K562 (cell line): ENCODE results near the gene DNAJB2. TPM values are rescaled to one million over a fixed set of nuclear protein-coding genes. Genes with fewer than 3 reads are reported as not detected.

Source experiments
- ATAC-seq: fragments of 200-7000 bp; cut with Tn5 transposase; 3 replicates; pipeline ENCODE4 v1.9.1; 2020; ENCODE audit warnings: moderate library complexity
- BruUV-seq: library from RNA; stranded (reverse); fragments of 400-500 nt; replicated peaks from 2 replicates; lab custom pipeline; 2021; lab: Mats Ljungman, UMichigan
- CTCF ChIA-PET: fragments of 300-600 bp; formaldehyde crosslinking; extraction: SDS; loops from one replicate; lab custom pipeline; 2021; ENCODE audit warnings: low intra/inter-chr PET ratio; lab: Yijun Ruan, JAX
- POLR2A ChIA-PET: fragments of 300-600, 350-650 bp; sonication (Branson Sonifier 250); formaldehyde crosslinking; extraction: SDS; loops from one replicate; lab custom pipeline; 2021; ENCODE audit warnings: antibody characterized with exemption, inconsistent platforms; lab: Yijun Ruan, JAX
- DNase-seq, 4 experiments: peaks; one replicate each; pipeline versions ENCODE4 v3.0.0 to v3.0.0-alpha.2; 2011 to 2018; ENCODE audit warnings: low spot score in 3 of 4, mixed read lengths in 3 of 4; ENCODE audit errors: extremely low read depth in 1 of 4
- FAIRE-seq: peaks from 2 replicates; lab custom pipeline; 2011; peaks lifted over from hg19 to GRCh38; lab: Jason Lieb, UNC
- H2AFZ ChIP-seq: 2 replicates; pipeline ENCODE4 v1.6.0; 2011; ENCODE audit warnings: low read depth, low read length, control low read depth, inconsistent platforms
- H3K27ac ChIP-seq: fragments of 200-600 bp; 3 replicates; pipeline ENCODE4 v1.8.0; 2011; ENCODE audit warnings: low read depth, mild to moderate bottlenecking, control low read depth, inconsistent platforms, low read length, moderate library complexity, mixed read lengths; ENCODE audit errors: extremely low read depth
- H3K27me3 ChIP-seq, 2 experiments: fragments of 300-600 bp in 1 of 2; 2 replicates in 1 of 2; 3 replicates in 1 of 2; pipeline versions ENCODE4 v1.6.0 to v1.8.0; 2011; ENCODE audit warnings: inconsistent platforms in 2 of 2, low read length in 2 of 2, mild to moderate bottlenecking in 1 of 2, mixed read lengths in 1 of 2, moderate library complexity in 1 of 2; ENCODE audit not compliant: control insufficient read depth in 2 of 2, insufficient read depth in 2 of 2
- H3K36me3 ChIP-seq: fragments of 300-600 bp; 3 replicates; pipeline ENCODE4 v1.8.0; 2011; ENCODE audit warnings: mild to moderate bottlenecking, low read length, inconsistent platforms; ENCODE audit not compliant: control insufficient read depth, insufficient read depth
- H3K4me1 ChIP-seq, 2 experiments: fragments of 200-600 bp in 1 of 2; replicated peaks in 1 of 2; 2 replicates in 1 of 2; 3 replicates in 1 of 2; pipeline versions ENCODE4 v1.5.1 to v1.8.0; 2011; ENCODE audit warnings: inconsistent platforms in 2 of 2, low read length in 2 of 2, mild to moderate bottlenecking in 1 of 2, mixed read lengths in 1 of 2, moderate library complexity in 1 of 2; ENCODE audit not compliant: control insufficient read depth in 2 of 2, insufficient read depth in 2 of 2
- H3K4me2 ChIP-seq: 2 replicates; pipeline ENCODE4 v1.6.1; 2011; ENCODE audit warnings: low read length, control low read depth, inconsistent platforms, mixed read lengths; ENCODE audit not compliant: insufficient read depth
- H3K4me3 ChIP-seq: fragments of 200-600 bp; sonication (generic), shearing (Covaris generic); 2 replicates; pipeline ENCODE4 v1.5.1; 2016; ENCODE audit warnings: control low read depth, inconsistent platforms
- H3K79me2 ChIP-seq: fragments of 200-600 bp; 3 replicates; pipeline ENCODE4 v1.8.0; 2011; ENCODE audit warnings: low read length, inconsistent platforms; ENCODE audit not compliant: control insufficient read depth, insufficient read depth
- H3K9ac ChIP-seq, 2 experiments: 2 replicates each; pipeline versions ENCODE4 v1.6.0 to v1.6.1; 2011; ENCODE audit warnings: low read depth in 2 of 2, low read length in 2 of 2, control low read depth in 1 of 2, inconsistent platforms in 1 of 2, mild to moderate bottlenecking in 1 of 2, mixed read lengths in 1 of 2; ENCODE audit not compliant: insufficient read depth in 1 of 2
- H3K9me1 ChIP-seq: one replicate; pipeline ENCODE4 v1.6.0; 2011; ENCODE audit warnings: inconsistent platforms, mild to moderate bottlenecking, low read length, moderate library complexity; ENCODE audit not compliant: control insufficient read depth, insufficient read depth
- H3K9me3 ChIP-seq: replicated peaks from 2 replicates; pipeline ENCODE4 v1.5.1; 2011; ENCODE audit warnings: low read depth, low read length, inconsistent platforms; ENCODE audit not compliant: control insufficient read depth, insufficient read depth
- H4K20me1 ChIP-seq: replicated peaks from 2 replicates; pipeline ENCODE4 v1.6.1; 2011; ENCODE audit warnings: low read length, inconsistent platforms, mixed read lengths; ENCODE audit not compliant: control insufficient read depth, insufficient read depth
- ARID1B ChIP-seq: fragments of 450-650 bp; IDR thresholded peaks from 2 replicates; pipeline ENCODE4 v1.6.1; 2016; ENCODE audit warnings: antibody characterized with exemption, mild to moderate bottlenecking, inconsistent platforms
- CSDE1 ChIP-seq, 2 experiments: fragments of 450-650 bp; IDR thresholded peaks; 2 replicates each; pipeline ENCODE4 v1.6.1; 2016; ENCODE audit warnings: mild to moderate bottlenecking in 1 of 2
- LARP7 ChIP-seq: fragments of 450-650 bp; IDR thresholded peaks from 2 replicates; pipeline ENCODE4 v1.6.1; 2016
- POLR2AphosphoS5 ChIP-seq: IDR thresholded peaks from 2 replicates; pipeline ENCODE4 v1.6.1; 2011; ENCODE audit warnings: mild to moderate bottlenecking, low read depth, low read length, moderate library complexity; ENCODE audit not compliant: control insufficient read depth, insufficient read depth
- SIN3B ChIP-seq: fragments of 450-650 bp; IDR thresholded peaks from 2 replicates; pipeline ENCODE4 v1.6.1; 2017; ENCODE audit warnings: low read depth, mild to moderate bottlenecking, moderate library complexity
- SLC30A9 ChIP-seq: fragments of 250-450 bp; sonication (Bioruptor Pico); IDR thresholded peaks from 2 replicates; pipeline ENCODE4 v1.8.0; 2022; ENCODE audit warnings: mild to moderate bottlenecking, moderate library complexity
- TEAD4 ChIP-seq, 2 experiments: sonication (generic) in 1 of 2; formaldehyde crosslinking in 1 of 2; IDR thresholded peaks; 2 replicates each; pipeline versions ENCODE4 v1.6.1 to v1.8.0; 2012 to 2022; ENCODE audit warnings: borderline replicate concordance in 1 of 2, inconsistent platforms in 1 of 2, low read length in 1 of 2, mild to moderate bottlenecking in 1 of 2, missing genetic modification reagents in 1 of 2
- ZFP1 ChIP-seq: fragments of 450-650 bp; formaldehyde crosslinking; IDR thresholded peaks from 2 replicates; pipeline ENCODE4 v1.4.0; 2020; ENCODE audit warnings: mild to moderate bottlenecking, mixed read lengths
- ZNF124 ChIP-seq: sonication (generic); formaldehyde crosslinking; IDR thresholded peaks from 2 replicates; pipeline ENCODE4 v1.8.1; 2022; ENCODE audit warnings: missing genetic modification reagents
- ZNF263 ChIP-seq: sonication (generic); formaldehyde crosslinking; IDR thresholded peaks from 2 replicates; pipeline ENCODE4 v1.8.0; 2022; ENCODE audit warnings: mild to moderate bottlenecking, missing genetic modification reagents, borderline replicate concordance
- ZNF311 ChIP-seq: fragments of 250-450 bp; sonication (Bioruptor Pico); IDR thresholded peaks from 2 replicates; pipeline ENCODE4 v1.4.0; 2020; ENCODE audit warnings: mild to moderate bottlenecking, moderate library complexity
- WGBS: fragments of 100-300 bp; shearing (Covaris generic); methylation state at CpG from one replicate; pipeline ENCODE4 v1.1.6; 2016; ENCODE audit warnings: low coverage, mixed read lengths; ENCODE audit not compliant: insufficient coverage; ENCODE audit errors: missing lambda C conversion rate; 5-methylcytosine and 5-hydroxymethylcytosine counted together
- in situ Hi-C: fragments of 300-500 bp; cut with MboI; formaldehyde crosslinking; loops from 4 replicates; pipeline ENCODE4 v1.15.0; 2018; ENCODE audit warnings: inconsistent platforms, mixed read lengths
- intact Hi-C: fragments of 100-400 bp; cut with micrococcal nuclease; formaldehyde crosslinking; loops from 2 replicates; pipeline ENCODE4 v1.14.2; 2022
- polyA plus RNA-seq, 8 experiments: library from polyadenylated mRNA; depleted of rRNA in 4 of 8; stranded (reverse) in 5 of 8; unstranded in 3 of 8; fragments of >200 nt; fragmentation: Nextera tagmentation in 2 of 8; fragmentation: Illumina TruSeq in 1 of 8; extraction: Ambion mirVana in 2 of 8; extraction: Trizol in 1 of 8; gene quantifications; 2 replicates each; pipeline versions ENCODE4 v1.2.1 to v1.2.3, GENCODE V29; 2011 to 2014; ENCODE audit warnings: inconsistent platforms in 1 of 8, missing spikeins in 1 of 8
- total RNA-seq, 7 experiments: library from RNA; depleted of rRNA in 6 of 7; stranded (reverse); fragments of >200 nt in 6 of 7; fragmentation: Illumina TruSeq in 2 of 7; extraction: Trizol in 2 of 7; gene quantifications; 2 replicates each; pipeline versions ENCODE4 v1.2.1 to v1.2.3, GENCODE V29; 2011 to 2021; ENCODE audit warnings: low replicate concordance in 1 of 7
- TF ChIP-seq, protein P1 (sequence below): fragments of 250-450 bp; sonication (Bioruptor Pico); IDR thresholded peaks from 2 replicates; pipeline ENCODE4 v1.4.0; 2020
- TF ChIP-seq, protein P2 (sequence below): fragments of 250-450 bp; sonication (Bioruptor Pico); IDR thresholded peaks from 2 replicates; pipeline ENCODE4 v1.5.0; 2021; ENCODE audit warnings: mild to moderate bottlenecking, borderline replicate concordance

Gene DNAJB2
- total and polyA plus RNA-seq, 9 of the 15 experiments (the other 6 are each of a cell fraction or from before 2014, with no cell fraction given), result 0.08 to 3.0 (median 2.2) TPM; not detected in 1

DNA sequence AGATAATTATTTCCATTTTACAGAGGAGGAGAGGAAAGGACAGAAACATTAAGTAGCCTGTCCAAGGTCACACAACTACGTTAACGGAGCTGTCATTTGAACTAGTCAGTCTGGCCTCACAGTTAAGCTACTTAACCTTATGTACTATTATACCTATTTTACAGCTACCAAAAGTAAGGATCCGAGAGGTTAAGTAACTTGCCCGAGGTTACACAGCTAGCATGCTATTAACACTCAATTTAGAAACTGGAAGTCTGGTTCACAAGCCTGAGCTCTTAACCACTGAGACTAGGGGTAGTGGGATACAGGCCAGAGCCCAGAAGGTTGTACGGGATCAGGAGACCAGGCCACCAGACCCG lies 34.4 kb upstream of the DNAJB2 start (continued):
- TF ChIP-seq, protein P1, sequence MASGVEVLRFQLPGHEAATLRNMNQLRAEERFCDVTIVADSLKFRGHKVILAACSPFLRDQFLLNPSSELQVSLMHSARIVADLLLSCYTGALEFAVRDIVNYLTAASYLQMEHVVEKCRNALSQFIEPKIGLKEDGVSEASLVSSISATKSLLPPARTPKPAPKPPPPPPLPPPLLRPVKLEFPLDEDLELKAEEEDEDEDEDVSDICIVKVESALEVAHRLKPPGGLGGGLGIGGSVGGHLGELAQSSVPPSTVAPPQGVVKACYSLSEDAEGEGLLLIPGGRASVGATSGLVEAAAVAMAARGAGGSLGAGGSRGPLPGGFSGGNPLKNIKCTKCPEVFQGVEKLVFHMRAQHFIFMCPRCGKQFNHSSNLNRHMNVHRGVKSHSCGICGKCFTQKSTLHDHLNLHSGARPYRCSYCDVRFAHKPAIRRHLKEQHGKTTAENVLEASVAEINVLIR (CRISPR knock-in tag), result no peak
- TF ChIP-seq CSDE1 (IDR thresholded peaks at IDR 0.05) (no peak), ZNF311 (CRISPR knock-in tag) (no peak)
- TF ChIP-seq, protein P2, sequence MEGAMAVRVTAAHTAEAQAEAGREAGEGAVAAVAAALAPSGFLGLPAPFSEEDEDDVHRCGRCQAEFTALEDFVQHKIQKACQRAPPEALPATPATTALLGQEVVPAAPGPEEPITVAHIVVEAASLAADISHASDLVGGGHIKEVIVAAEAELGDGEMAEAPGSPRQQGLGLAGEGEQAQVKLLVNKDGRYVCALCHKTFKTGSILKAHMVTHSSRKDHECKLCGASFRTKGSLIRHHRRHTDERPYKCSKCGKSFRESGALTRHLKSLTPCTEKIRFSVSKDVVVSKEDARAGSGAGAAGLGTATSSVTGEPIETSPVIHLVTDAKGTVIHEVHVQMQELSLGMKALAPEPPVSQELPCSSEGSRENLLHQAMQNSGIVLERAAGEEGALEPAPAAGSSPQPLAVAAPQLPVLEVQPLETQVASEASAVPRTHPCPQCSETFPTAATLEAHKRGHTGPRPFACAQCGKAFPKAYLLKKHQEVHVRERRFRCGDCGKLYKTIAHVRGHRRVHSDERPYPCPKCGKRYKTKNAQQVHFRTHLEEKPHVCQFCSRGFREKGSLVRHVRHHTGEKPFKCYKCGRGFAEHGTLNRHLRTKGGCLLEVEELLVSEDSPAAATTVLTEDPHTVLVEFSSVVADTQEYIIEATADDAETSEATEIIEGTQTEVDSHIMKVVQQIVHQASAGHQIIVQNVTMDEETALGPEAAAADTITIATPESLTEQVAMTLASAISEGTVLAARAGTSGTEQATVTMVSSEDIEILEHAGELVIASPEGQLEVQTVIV (CRISPR knock-in tag), result no peak

DNA sequence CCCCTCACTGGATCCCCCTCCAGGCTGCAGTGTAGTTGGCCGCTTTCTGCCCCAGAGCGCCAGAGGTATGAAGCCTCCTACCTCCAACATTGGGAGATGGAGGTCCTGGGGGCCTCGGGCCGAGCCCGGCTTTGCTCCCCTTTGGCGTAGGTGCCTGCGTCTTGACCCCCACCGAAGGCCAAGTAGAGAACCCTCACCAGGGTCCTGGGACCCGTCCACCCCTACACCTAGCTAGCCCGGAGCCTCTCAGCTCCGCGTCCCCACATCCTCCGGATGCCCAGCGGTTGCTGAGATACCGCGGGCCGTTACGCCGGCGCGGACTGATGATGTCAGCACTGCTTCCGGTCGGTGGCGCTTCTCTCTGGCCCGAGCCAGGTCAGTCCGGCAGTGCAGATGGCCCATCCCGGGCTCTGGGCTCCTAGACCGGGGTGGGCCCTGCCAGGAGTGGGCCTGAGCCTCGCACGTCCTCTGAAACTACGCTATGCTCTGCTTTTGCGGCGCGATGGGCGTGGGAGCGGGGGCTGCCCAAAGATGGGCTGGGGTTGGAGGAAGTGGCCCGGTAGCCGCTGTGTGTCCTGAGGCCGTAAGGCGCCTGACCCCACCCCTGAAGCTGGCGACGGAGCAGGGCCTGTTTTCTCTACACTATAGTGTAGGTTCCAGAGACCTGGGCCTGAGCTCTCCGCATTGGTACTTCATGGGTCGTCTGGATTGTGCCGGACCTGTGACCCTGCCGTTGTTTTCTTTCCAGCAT lies 33.8 kb upstream of the DNAJB2 start, which contains the start of the genes GLB1L and STK16:
TSS of gene GLB1L (minus strand) at position 297 of the 751 bp plus-strand sequence. CDS start 1,871 bp downstream, outside the sequence.
TSS of gene STK16 (plus strand) at position 332 of the 751 bp plus-strand sequence. CDS start 521 bp downstream, outside the sequence.
- WGBS, result 1% methylated on average over 19 of the region's 46 CpGs
- intact Hi-C loops, result loop anchor here (2.0 kb wide), 1 partner anchor 17 kb away; the partner anchor contains the start of genes ANKZF1 and ATG9A
- in situ Hi-C loops, result no loop called here
- Histone ChIP-seq H3K27ac (peak within 1 kb of the TSS; percentile 95), H3K4me3 (peak within 1 kb of the TSS; percentile 93), H3K4me2 (peak within 1 kb of the TSS; percentile 92), H3K27me3 (no peaks in the 10 kb centered on the region), H3K79me2 (peaks cover 17% of the 10 kb centered on the region), H3K9ac (peak within 1 kb of the TSS; percentile 94 to 99), H2AFZ (peak within 1 kb of the TSS; percentile 86), H4K20me1 (0 out of 2 replicates have a peak, but pooled peaks cover 3% of the 10 kb centered on the region), H3K9me3 (no peaks in the 10 kb centered on the region), H3K4me1 (peaks cover 21 to 32% of the 10 kb centered on the region in 2 experiments; a peak in 4 of 5 replicates), H3K36me3 (peaks cover 39% of the 10 kb centered on the region), H3K9me1 (no peaks in the 10 kb centered on the region)
- DNase-seq (peak; percentile 89 to 93 (median 90)), FAIRE-seq (peak; percentile 86), ATAC-seq (peak; percentile 92)
- ChIA-PET CTCF (no interaction called here), POLR2A (interaction anchor here (0.6 to 2.2 kb wide), 13 partner anchors 8 to 641 kb away, joined by 3 to 12 read pairs (median 4); partner anchors contain the start of genes ANKZF1, ATG9A, DNAJB2 and DNPEP)
- BruUV-seq, result TSS peak; percentile 76
- TF ChIP-seq ZFP1 (CRISPR knock-in tag) (no peak), SIN3B (peak; percentile 89; the same call in 1 of the 2 replicates), TEAD4 (IDR thresholded peaks at IDR 0.05; ENCODE audit: low read length) (no peak), TEAD4 (CRISPR knock-in tag; IDR thresholded peaks at IDR 0.05; ENCODE audit: borderline replicate concordance) (no peak), ZNF124 (CRISPR knock-in tag) (no peak), SLC30A9 (CRISPR knock-in tag) (no peak), LARP7 (no peak), POLR2AphosphoS5 (peak; percentile 74), ARID1B (0 out of 2 replicates have a peak, but pooled peaks have one; percentile 25), ZNF263 (CRISPR knock-in tag) (no peak)
- TF ChIP-seq, protein P2 (CRISPR knock-in tag), result no peak
